A549 (cell line): ENCODE measurements around the gene MCU. TPM values are rescaled to one million over a fixed set of nuclear protein-coding genes. Genes with fewer than 3 reads are reported as not detected.

Source experiments
- ATAC-seq, 2 experiments: fragments of 200-7000 bp in 1 of 2; fragments of >200 bp in 1 of 2; cut with Nextera tagmentation in 1 of 2; cut with Tn5 transposase in 1 of 2; 3 replicates each; pipeline versions ENCODE4 v1.8.0 to v1.9.1; 2018 to 2020; ENCODE audit warnings: mild to moderate bottlenecking in 1 of 2, moderate library complexity in 1 of 2
- CTCF ChIA-PET: fragments of 300-600 bp; sonication (Branson Sonifier 250); formaldehyde crosslinking; extraction: SDS; loops from one replicate; lab custom pipeline; 2021; ENCODE audit warnings: antibody characterized with exemption, inconsistent platforms; lab: Yijun Ruan, JAX
- POLR2A ChIA-PET: fragments of 350-600 bp; formaldehyde crosslinking; extraction: SDS; loops from one replicate; lab custom pipeline; 2021; ENCODE audit warnings: antibody characterized with exemption, inconsistent platforms; lab: Yijun Ruan, JAX
- DNase-seq, 2 experiments: peaks; one replicate each; pipeline versions ENCODE4 v3.0.0 to v3.0.0-alpha.2; 2011 to 2016; ENCODE audit warnings: low read depth in 1 of 2, low spot score in 1 of 2
- FAIRE-seq: peaks from 2 replicates; lab custom pipeline; 2011; peaks lifted over from hg19 to GRCh38; lab: Jason Lieb, UNC
- H3K27ac ChIP-seq, 2 experiments: fragments of >200 bp; sonication (Bioruptor Twin); formaldehyde crosslinking; 3 replicates each; pipeline ENCODE4 v1.5.1; 2016 to 2017
- H3K4me1 ChIP-seq: fragments of >200 bp; sonication (Bioruptor Twin); formaldehyde crosslinking; 3 replicates; pipeline ENCODE4 v1.6.1; 2016
- H3K4me2 ChIP-seq: fragments of >200 bp; sonication (Bioruptor Twin); formaldehyde crosslinking; 3 replicates; pipeline ENCODE4 v1.6.1; 2016
- H3K4me3 ChIP-seq: fragments of >200 bp; sonication (Bioruptor Twin); formaldehyde crosslinking; 3 replicates; pipeline ENCODE4 v1.5.1; 2016
- H3K9me3 ChIP-seq: fragments of >200 bp; sonication (Bioruptor Twin); formaldehyde crosslinking; 3 replicates; pipeline ENCODE4 v1.6.1; 2016
- BHLHE40 ChIP-seq: IDR thresholded peaks from 2 replicates; pipeline ENCODE4 v1.6.1; 2012; ENCODE audit warnings: low read depth, low read length, inconsistent platforms
- CBX2 ChIP-seq: fragments of 200-600 bp; sonication (generic); IDR thresholded peaks from 2 replicates; pipeline ENCODE4 v1.6.1; 2016; ENCODE audit warnings: low read depth, mild to moderate bottlenecking, borderline replicate concordance
- CEBPB ChIP-seq, 2 experiments: fragments of >200 bp in 1 of 2; sonication (Bioruptor Twin) in 1 of 2; formaldehyde crosslinking in 1 of 2; IDR thresholded peaks; 2 replicates each; pipeline ENCODE4 v1.6.1; 2012 to 2016
- CHD2 ChIP-seq: fragments of 150-350 bp; IDR thresholded peaks from 2 replicates; pipeline ENCODE4 v1.6.1; 2014; ENCODE audit warnings: low read length; ENCODE audit not compliant: partially characterized antibody
- CHD4 ChIP-seq: fragments of 200-600 bp; sonication (generic); IDR thresholded peaks from 2 replicates; pipeline ENCODE4 v1.6.1; 2016; ENCODE audit warnings: antibody characterized with exemption, mild to moderate bottlenecking, borderline replicate concordance
- EHMT2 ChIP-seq: fragments of 200-600 bp; sonication (generic); IDR thresholded peaks from 2 replicates; pipeline ENCODE4 v1.6.1; 2016; ENCODE audit warnings: antibody characterized with exemption, low read depth, mild to moderate bottlenecking, moderate library complexity
- EP300 ChIP-seq, 2 experiments: fragments of >200 bp; sonication (Bioruptor Twin); formaldehyde crosslinking; IDR thresholded peaks; 2 replicates in 1 of 2; 3 replicates in 1 of 2; pipeline ENCODE4 v1.6.1; 2016 to 2017
- ESRRA ChIP-seq: fragments of 150-350 bp; IDR thresholded peaks from 2 replicates; pipeline ENCODE4 v1.6.1; 2014; ENCODE audit warnings: mild to moderate bottlenecking, low read length, borderline replicate concordance
- FOXS1 ChIP-seq: fragments of 250-450 bp; sonication (Bioruptor Pico); IDR thresholded peaks from 2 replicates; pipeline ENCODE4 v1.5.0; 2020; ENCODE audit warnings: mild to moderate bottlenecking, moderate library complexity
- HOXB13 ChIP-seq: fragments of 250-450 bp; sonication (Bioruptor Pico); IDR thresholded peaks from 2 replicates; pipeline ENCODE4 v1.5.0; 2020; ENCODE audit warnings: low read depth, mild to moderate bottlenecking, moderate library complexity
- HOXB5 ChIP-seq: fragments of 250-450 bp; sonication (Bioruptor Pico); IDR thresholded peaks from 2 replicates; pipeline ENCODE4 v1.5.0; 2020; ENCODE audit warnings: mild to moderate bottlenecking, moderate library complexity
- JUN ChIP-seq, 2 experiments: fragments of >200 bp; sonication (Bioruptor Twin); formaldehyde crosslinking; IDR thresholded peaks; 2 replicates in 1 of 2; 3 replicates in 1 of 2; pipeline ENCODE4 v1.6.1; 2016 to 2017
- KDM1A ChIP-seq: fragments of 200-600 bp; sonication (generic); IDR thresholded peaks from 2 replicates; pipeline ENCODE4 v1.6.1; 2016; ENCODE audit warnings: low read depth, mild to moderate bottlenecking
- KDM5A ChIP-seq: fragments of 200-600 bp; sonication (generic); IDR thresholded peaks from 2 replicates; pipeline ENCODE4 v1.6.1; 2016; ENCODE audit warnings: antibody characterized with exemption, mild to moderate bottlenecking
- MYC ChIP-seq: IDR thresholded peaks from 2 replicates; pipeline ENCODE4 v1.6.1; 2012; ENCODE audit warnings: mild to moderate bottlenecking, inconsistent platforms, low read length, improper control_type of control experiment, borderline replicate concordance
- NR3C1 ChIP-seq: fragments of >200 bp; sonication (Bioruptor Twin); formaldehyde crosslinking; IDR thresholded peaks from 3 replicates; pipeline ENCODE4 v1.6.1; 2017
- PHF8 ChIP-seq: fragments of 200-600 bp; sonication (generic); IDR thresholded peaks from 2 replicates; pipeline ENCODE4 v1.6.1; 2016; ENCODE audit warnings: low read depth, mild to moderate bottlenecking, antibody characterized with exemption, moderate library complexity, borderline replicate concordance
- RCOR1 ChIP-seq: fragments of 150-350 bp; IDR thresholded peaks from 2 replicates; pipeline ENCODE4 v1.6.1; 2014; ENCODE audit warnings: antibody characterized with exemption, low read length, low read depth
- SREBF2 ChIP-seq: fragments of 450-650 bp; IDR thresholded peaks from 2 replicates; pipeline ENCODE4 v1.6.1; 2014; ENCODE audit warnings: mild to moderate bottlenecking, moderate library complexity
- TFCP2L1 ChIP-seq: fragments of 250-450 bp; sonication (Bioruptor Pico); IDR thresholded peaks from 2 replicates; pipeline ENCODE4 v1.5.0; 2021; ENCODE audit warnings: mild to moderate bottlenecking
- ZC3H11A ChIP-seq: fragments of 450-650 bp; IDR thresholded peaks from 2 replicates; pipeline ENCODE4 v1.6.1; 2014; ENCODE audit warnings: antibody characterized with exemption, mild to moderate bottlenecking
- ZFP36 ChIP-seq: fragments of 450-650 bp; IDR thresholded peaks from 2 replicates; pipeline ENCODE4 v1.6.1; 2014; ENCODE audit warnings: borderline replicate concordance; ENCODE audit not compliant: partially characterized antibody
- ZNF302 ChIP-seq: fragments of 250-450 bp; sonication (Bioruptor Pico); IDR thresholded peaks from 2 replicates; pipeline ENCODE4 v1.9.0; 2021; ENCODE audit warnings: inconsistent platforms, mild to moderate bottlenecking, moderate library complexity
- WGBS: methylation state at CpG from one replicate; pipeline ENCODE4 v1.1.6; 2017; ENCODE audit errors: missing lambda C conversion rate; 5-methylcytosine and 5-hydroxymethylcytosine counted together
- polyA plus RNA-seq, 4 experiments: library from polyadenylated mRNA; depleted of rRNA in 3 of 4; stranded (reverse); fragments of >200 nt; fragmentation: RNase III in 1 of 4; extraction: RNeasy Plus Mini Kit Qiagen cat#74134 plus additional on column Dnase treatment in 1 of 4; gene quantifications; 2 replicates in 3 of 4; 3 replicates in 1 of 4; pipeline ENCODE4 v1.2.3, GENCODE V29; 2011 to 2017
- TF ChIP-seq, protein P1 (sequence below): fragments of >200 bp; sonication (Bioruptor Twin); formaldehyde crosslinking; IDR thresholded peaks from 3 replicates; pipeline ENCODE4 v1.6.1; 2016
- TF ChIP-seq, protein P2 (sequence below): fragments of 200-600 bp; sonication (generic); IDR thresholded peaks from 2 replicates; pipeline ENCODE4 v1.6.1; 2016; ENCODE audit warnings: antibody characterized with exemption, mild to moderate bottlenecking, moderate library complexity
- TF ChIP-seq, protein P3 (sequence below): IDR thresholded peaks from 2 replicates; pipeline ENCODE4 v1.6.1; 2012
- TF ChIP-seq, protein P4 (sequence below): fragments of >200 bp; sonication (Bioruptor Twin); formaldehyde crosslinking; IDR thresholded peaks from 2 replicates; pipeline ENCODE4 v1.6.1; 2016
- TF ChIP-seq, protein P5 (sequence below): fragments of 250-450 bp; sonication (Bioruptor Pico); IDR thresholded peaks from 2 replicates; pipeline ENCODE4 v1.5.0; 2020; ENCODE audit warnings: low read depth, mild to moderate bottlenecking, moderate library complexity
- TF ChIP-seq, protein P6 (sequence below): fragments of 250-450 bp; sonication (Bioruptor Pico); IDR thresholded peaks from 2 replicates; pipeline ENCODE4 v1.5.0; 2021; ENCODE audit warnings: mild to moderate bottlenecking, moderate library complexity, borderline replicate concordance

MCU gene
- polyA plus RNA-seq, 2 of the 4 experiments (the other 2 are of a cell fraction) = 44.0 to 221 TPM

DNA sequence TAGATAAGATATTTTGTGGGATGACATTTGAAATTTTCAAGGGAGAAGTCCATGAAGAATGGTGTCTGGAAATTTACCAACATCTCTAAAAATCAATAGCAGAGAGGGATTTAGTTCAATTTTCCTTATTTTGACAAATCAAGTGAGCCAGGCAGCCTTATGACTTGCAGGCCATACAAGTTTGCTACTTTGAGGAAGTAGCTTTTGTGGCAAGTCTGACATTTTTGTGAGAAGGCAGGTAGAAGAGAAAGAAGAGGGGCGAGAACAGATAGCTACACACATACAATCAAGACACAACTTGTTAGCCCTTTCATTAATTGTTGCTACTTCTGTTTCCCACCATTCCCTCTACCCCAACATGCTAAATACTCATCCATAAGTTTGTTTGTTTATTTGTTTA is 127.1 kb downstream of the MCU start:
- TF ChIP-seq EP300 (IDR thresholded peaks at IDR 0.05) = no peak
- no peak for TF ChIP-seq CHD4
- TF ChIP-seq ZFP36 = no peak
- no peak for TF ChIP-seq EHMT2
- no peak for TF ChIP-seq MYC
- no peak for TF ChIP-seq NR3C1
- TF ChIP-seq, protein P1, sequence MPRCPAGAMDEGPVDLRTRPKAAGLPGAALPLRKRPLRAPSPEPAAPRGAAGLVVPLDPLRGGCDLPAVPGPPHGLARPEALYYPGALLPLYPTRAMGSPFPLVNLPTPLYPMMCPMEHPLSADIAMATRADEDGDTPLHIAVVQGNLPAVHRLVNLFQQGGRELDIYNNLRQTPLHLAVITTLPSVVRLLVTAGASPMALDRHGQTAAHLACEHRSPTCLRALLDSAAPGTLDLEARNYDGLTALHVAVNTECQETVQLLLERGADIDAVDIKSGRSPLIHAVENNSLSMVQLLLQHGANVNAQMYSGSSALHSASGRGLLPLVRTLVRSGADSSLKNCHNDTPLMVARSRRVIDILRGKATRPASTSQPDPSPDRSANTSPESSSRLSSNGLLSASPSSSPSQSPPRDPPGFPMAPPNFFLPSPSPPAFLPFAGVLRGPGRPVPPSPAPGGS = no peak
- TF ChIP-seq BHLHE40 = no peak
- no peak for TF ChIP-seq KDM5A
- TF ChIP-seq HOXB13 (CRISPR knock-in tag) = no peak
- TF ChIP-seq ZC3H11A = no peak
- no peak for TF ChIP-seq ESRRA
- TF ChIP-seq TFCP2L1 = no peak
- TF ChIP-seq, protein P2, sequence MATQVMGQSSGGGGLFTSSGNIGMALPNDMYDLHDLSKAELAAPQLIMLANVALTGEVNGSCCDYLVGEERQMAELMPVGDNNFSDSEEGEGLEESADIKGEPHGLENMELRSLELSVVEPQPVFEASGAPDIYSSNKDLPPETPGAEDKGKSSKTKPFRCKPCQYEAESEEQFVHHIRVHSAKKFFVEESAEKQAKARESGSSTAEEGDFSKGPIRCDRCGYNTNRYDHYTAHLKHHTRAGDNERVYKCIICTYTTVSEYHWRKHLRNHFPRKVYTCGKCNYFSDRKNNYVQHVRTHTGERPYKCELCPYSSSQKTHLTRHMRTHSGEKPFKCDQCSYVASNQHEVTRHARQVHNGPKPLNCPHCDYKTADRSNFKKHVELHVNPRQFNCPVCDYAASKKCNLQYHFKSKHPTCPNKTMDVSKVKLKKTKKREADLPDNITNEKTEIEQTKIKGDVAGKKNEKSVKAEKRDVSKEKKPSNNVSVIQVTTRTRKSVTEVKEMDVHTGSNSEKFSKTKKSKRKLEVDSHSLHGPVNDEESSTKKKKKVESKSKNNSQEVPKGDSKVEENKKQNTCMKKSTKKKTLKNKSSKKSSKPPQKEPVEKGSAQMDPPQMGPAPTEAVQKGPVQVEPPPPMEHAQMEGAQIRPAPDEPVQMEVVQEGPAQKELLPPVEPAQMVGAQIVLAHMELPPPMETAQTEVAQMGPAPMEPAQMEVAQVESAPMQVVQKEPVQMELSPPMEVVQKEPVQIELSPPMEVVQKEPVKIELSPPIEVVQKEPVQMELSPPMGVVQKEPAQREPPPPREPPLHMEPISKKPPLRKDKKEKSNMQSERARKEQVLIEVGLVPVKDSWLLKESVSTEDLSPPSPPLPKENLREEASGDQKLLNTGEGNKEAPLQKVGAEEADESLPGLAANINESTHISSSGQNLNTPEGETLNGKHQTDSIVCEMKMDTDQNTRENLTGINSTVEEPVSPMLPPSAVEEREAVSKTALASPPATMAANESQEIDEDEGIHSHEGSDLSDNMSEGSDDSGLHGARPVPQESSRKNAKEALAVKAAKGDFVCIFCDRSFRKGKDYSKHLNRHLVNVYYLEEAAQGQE = no peak
- TF ChIP-seq, protein P3, sequence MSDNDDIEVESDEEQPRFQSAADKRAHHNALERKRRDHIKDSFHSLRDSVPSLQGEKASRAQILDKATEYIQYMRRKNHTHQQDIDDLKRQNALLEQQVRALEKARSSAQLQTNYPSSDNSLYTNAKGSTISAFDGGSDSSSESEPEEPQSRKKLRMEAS = no peak
- TF ChIP-seq FOXS1 (CRISPR knock-in tag) = no peak
- TF ChIP-seq CBX2 = no peak
- no peak for TF ChIP-seq KDM1A
- TF ChIP-seq HOXB5 (CRISPR knock-in tag) = no peak
- TF ChIP-seq, protein P4, sequence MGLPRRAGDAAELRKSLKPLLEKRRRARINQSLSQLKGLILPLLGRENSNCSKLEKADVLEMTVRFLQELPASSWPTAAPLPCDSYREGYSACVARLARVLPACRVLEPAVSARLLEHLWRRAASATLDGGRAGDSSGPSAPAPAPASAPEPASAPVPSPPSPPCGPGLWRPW = no peak
- TF ChIP-seq, all 56 proteins: peak for 0
- ChIA-PET CTCF (no interaction called here), POLR2A (interaction anchor here (0.5 kb wide), 1 partner anchor 31 kb away, joined by 3 read pairs; no protein-coding TSS in a partner anchor)
- Histone ChIP-seq H3K9me3 (0 out of 3 replicates have a peak, but pooled peaks cover 6% of the 10 kb centered on the region), H3K4me3 (no peak overlapping the region), H3K4me2 (no peak overlapping the region), H3K27ac (no peak overlapping the region), H3K4me1 (peaks cover 21% of the 10 kb centered on the region; the same call in 2 of the 3 replicates)
- 94% methylated on average over 1 of the region's 1 CpG for WGBS
- no peak for DNase-seq
- FAIRE-seq = no peak
- ATAC-seq = no peak

DNA sequence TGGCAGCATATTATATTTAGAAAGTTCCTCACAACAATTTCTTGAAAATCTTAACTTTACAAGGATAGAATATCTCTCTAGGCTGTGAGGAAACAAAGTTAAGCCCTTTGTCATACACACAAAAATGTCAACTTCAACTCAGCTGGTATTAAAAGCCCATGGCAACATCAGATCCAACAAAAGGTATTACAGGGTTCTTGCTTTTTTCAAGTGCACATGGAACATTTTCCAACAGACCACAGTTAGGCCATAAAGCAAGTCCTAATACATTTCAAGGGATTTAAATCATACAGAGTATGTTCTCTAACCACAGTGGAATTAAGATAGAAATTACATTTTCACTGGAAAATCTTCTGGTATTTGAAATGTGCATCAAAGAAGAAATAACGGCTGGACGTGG is 129.7 kb downstream of the MCU start:
- no peak overlapping the region for H3K4me3 ChIP-seq
- no peak for FAIRE-seq
- 0 out of 3 replicates have a peak, but pooled peaks cover 6% of the 10 kb centered on the region for H3K9me3 ChIP-seq
- ATAC-seq = no peak
- ChIA-PET POLR2A (no interaction called here), CTCF (no interaction called here)
- H3K27ac ChIP-seq = no peak overlapping the region
- WGBS = 88% methylated on average over 2 of the region's 2 CpGs
- DNase-seq = no peak
- H3K4me1 ChIP-seq = peaks cover 23% of the 10 kb centered on the region; the same call in 2 of the 3 replicates
- H3K4me2 ChIP-seq = no peak overlapping the region
- TF ChIP-seq RCOR1 (no peak), PHF8 (no peak), CEBPB (IDR thresholded peaks at IDR 0.05) (no peak), SREBF2 (no peak), CHD2 (no peak), HOXB5 (CRISPR knock-in tag) (no peak), JUN (IDR thresholded peaks at IDR 0.05) (no peak), KDM1A (no peak), ZNF302 (no peak)
- TF ChIP-seq, protein P5, sequence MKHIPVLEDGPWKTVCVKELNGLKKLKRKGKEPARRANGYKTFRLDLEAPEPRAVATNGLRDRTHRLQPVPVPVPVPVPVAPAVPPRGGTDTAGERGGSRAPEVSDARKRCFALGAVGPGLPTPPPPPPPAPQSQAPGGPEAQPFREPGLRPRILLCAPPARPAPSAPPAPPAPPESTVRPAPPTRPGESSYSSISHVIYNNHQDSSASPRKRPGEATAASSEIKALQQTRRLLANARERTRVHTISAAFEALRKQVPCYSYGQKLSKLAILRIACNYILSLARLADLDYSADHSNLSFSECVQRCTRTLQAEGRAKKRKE (CRISPR knock-in tag) = no peak
- TF ChIP-seq, protein P3 = no peak
- TF ChIP-seq, protein P6, sequence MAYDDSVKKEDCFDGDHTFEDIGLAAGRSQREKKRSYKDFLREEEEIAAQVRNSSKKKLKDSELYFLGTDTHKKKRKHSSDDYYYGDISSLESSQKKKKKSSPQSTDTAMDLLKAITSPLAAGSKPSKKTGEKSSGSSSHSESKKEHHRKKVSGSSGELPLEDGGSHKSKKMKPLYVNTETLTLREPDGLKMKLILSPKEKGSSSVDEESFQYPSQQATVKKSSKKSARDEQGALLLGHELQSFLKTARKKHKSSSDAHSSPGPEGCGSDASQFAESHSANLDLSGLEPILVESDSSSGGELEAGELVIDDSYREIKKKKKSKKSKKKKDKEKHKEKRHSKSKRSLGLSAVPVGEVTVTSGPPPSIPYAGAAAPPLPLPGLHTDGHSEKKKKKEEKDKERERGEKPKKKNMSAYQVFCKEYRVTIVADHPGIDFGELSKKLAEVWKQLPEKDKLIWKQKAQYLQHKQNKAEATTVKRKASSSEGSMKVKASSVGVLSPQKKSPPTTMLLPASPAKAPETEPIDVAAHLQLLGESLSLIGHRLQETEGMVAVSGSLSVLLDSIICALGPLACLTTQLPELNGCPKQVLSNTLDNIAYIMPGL = no peak
